Mammary epithelial cell (primary cell): Measurements from ENCODE around the gene CDKN2B-AS1.

Experiments
- CTCF ChIP-seq, 2 donors: IDR thresholded peaks in 1 of 2; conservative IDR thresholded peaks in 1 of 2; 2 replicates each; pipeline ENCODE4 v1.5.1; 2011 to 2012; ENCODE audit warnings: inconsistent platforms in 2 of 2, low read length in 2 of 2, mild to moderate bottlenecking in 2 of 2, control low read depth in 1 of 2, low read depth in 1 of 2; ENCODE audit not compliant: insufficient read depth in 1 of 2; ENCODE audit errors: extremely low read depth in 1 of 2
- EZH2 ChIP-seq: IDR thresholded peaks from 2 replicates; pipeline ENCODE4 v1.6.1; 2012; ENCODE audit warnings: low read length, inconsistent platforms, borderline replicate concordance

GRCh38 chr9:22088053-22088716 is 93.6 kb downstream of the CDKN2B-AS1 start:
- TF ChIP-seq CTCF (conservative IDR thresholded peaks at IDR 0.05 in 1 of 2, IDR thresholded peaks at IDR 0.05 in 1 of 2; ENCODE audit: extremely low read depth in 1 of 2, insufficient read depth in 1 of 2, low read depth in 1 of 2, low read length in 2 of 2) (no peak), EZH2 (no peak)
